HEK293T (cell line): ENCODE results near the gene PHLPP1.

Experiments used
- ARNT ChIP-seq: fragments of 450-650 bp; IDR thresholded peaks from 2 replicates; pipeline ENCODE4 v1.6.1; 2017; ENCODE audit warnings: mild to moderate bottlenecking
- BHLHE40 ChIP-seq: fragments of 450-650 bp; IDR thresholded peaks from 2 replicates; pipeline ENCODE4 v1.6.1; 2016; ENCODE audit warnings: mild to moderate bottlenecking, moderate library complexity, borderline replicate concordance
- CTBP1 ChIP-seq: fragments of 450-650 bp; IDR thresholded peaks from 2 replicates; pipeline ENCODE4 v1.6.1; 2016; ENCODE audit warnings: borderline replicate concordance
- ELF4 ChIP-seq: fragments of 450-650 bp; IDR thresholded peaks from 2 replicates; pipeline ENCODE4 v1.6.1; 2017; ENCODE audit warnings: antibody characterized with exemption
- FOXA1 ChIP-seq: fragments of 450-650 bp; IDR thresholded peaks from 2 replicates; pipeline ENCODE4 v1.6.1; 2016; ENCODE audit warnings: mild to moderate bottlenecking
- FOXK2 ChIP-seq: fragments of 450-650 bp; IDR thresholded peaks from 2 replicates; pipeline ENCODE4 v1.6.1; 2016; ENCODE audit warnings: mild to moderate bottlenecking
- FOXM1 ChIP-seq: fragments of 450-650 bp; IDR thresholded peaks from 2 replicates; pipeline ENCODE4 v1.6.1; 2017; ENCODE audit warnings: mild to moderate bottlenecking, borderline replicate concordance
- L3MBTL2 ChIP-seq: fragments of 450-650 bp; conservative IDR thresholded peaks from 2 replicates; pipeline ENCODE4 v1.6.1; 2016; ENCODE audit warnings: mild to moderate bottlenecking
- LEF1 ChIP-seq: fragments of 450-650 bp; IDR thresholded peaks from 2 replicates; pipeline ENCODE4 v1.6.1; 2017; ENCODE audit warnings: mild to moderate bottlenecking, borderline replicate concordance
- NFRKB ChIP-seq: fragments of 450-650 bp; IDR thresholded peaks from 2 replicates; pipeline ENCODE4 v1.6.1; 2016; ENCODE audit warnings: mild to moderate bottlenecking, moderate library complexity
- PKNOX1 ChIP-seq: fragments of 450-650 bp; IDR thresholded peaks from 2 replicates; pipeline ENCODE4 v1.6.1; 2016
- SP1 ChIP-seq: fragments of 450-650 bp; IDR thresholded peaks from 2 replicates; pipeline ENCODE4 v1.6.1; 2017
- SUZ12 ChIP-seq: fragments of 450-650 bp; IDR thresholded peaks from 2 replicates; pipeline ENCODE4 v1.6.1; 2016; ENCODE audit warnings: mild to moderate bottlenecking
- ZNF384 ChIP-seq: fragments of 450-650 bp; IDR thresholded peaks from 2 replicates; pipeline ENCODE4 v1.6.1; 2016

- TF ChIP-seq SUZ12 (no peak), BHLHE40 (no peak), ARNT (no peak), FOXM1 (no peak), L3MBTL2 (no peak), SP1 (no peak), ELF4 (no peak), PKNOX1 (no peak), ZNF384 (no peak), FOXA1 (no peak), FOXK2 (no peak), NFRKB (no peak), CTBP1 (no peak), LEF1 (no peak)
These were observed 263.8 kb downstream of the PHLPP1 start for GRCh38 chr18:62979176-62979575.
